ENCODE results near the gene FCMR. TPM values are rescaled to one million over a fixed set of nuclear protein-coding genes. Genes with fewer than 3 reads are reported as not detected.
A peak's percentile ranks its signal among the peaks of the same experiment; 100 is the strongest.

FCMR gene
- total RNA-seq, 1 experiment from 2014 or later: 1.5 TPM

DNA sequence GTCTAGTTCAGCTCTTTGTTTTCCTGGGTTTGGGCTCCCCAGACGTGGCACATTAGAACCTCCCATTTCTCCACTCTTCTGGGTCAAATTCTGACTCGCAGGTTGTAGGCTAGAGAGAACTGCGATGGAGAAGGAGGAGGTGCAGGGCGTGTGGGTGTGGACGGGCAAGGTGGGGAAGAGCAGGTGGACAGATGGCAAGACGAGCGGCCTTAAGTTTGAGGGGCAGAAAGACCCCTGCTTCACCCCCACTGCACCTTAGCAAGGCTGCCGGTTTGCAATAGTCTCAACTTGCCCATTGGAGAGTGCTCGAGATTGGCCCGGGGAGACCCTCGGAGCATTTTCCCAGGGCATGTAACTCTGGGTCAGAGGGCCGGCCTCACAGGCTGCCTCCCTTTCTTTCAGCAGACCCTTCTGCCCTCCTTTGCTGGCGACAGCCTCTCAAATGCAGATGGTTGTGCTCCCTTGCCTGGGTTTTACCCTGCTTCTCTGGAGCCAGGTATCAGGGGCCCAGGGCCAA, 22.8 kb downstream of the FCMR start:
- 0 out of 2 replicates have a peak, but pooled peaks cover 2% of the 10 kb centered on the region for H3K36me3 ChIP-seq (ENCODE audit: low read depth, low read length)
- H3K9me2 ChIP-seq (replicated peaks; ENCODE audit: low read length): no peaks in the 10 kb centered on the region
- BruUV-seq (replicated peaks): no TSS peak
- peaks cover 54% of the 10 kb centered on the region for H3K4me1 ChIP-seq (ENCODE audit: insufficient read depth, low read length)
- peak overlapping the region; percentile 51 for H3K9ac ChIP-seq (ENCODE audit: low read length)
- no peaks in the 10 kb centered on the region for H3F3A ChIP-seq (ENCODE audit: low read length, unreplicated experiment)
- no peak for DNase-seq
- no peaks in the 10 kb centered on the region for H3K9me3 ChIP-seq (ENCODE audit: low read length)
- H3K79me2 ChIP-seq (ENCODE audit: low read length): no peaks in the 10 kb centered on the region
- POLR2A ChIA-PET (ENCODE audit: unreplicated experiment): interaction anchor here (0.6 to 1.0 kb wide), 3 partner anchors 10 to 264 kb away, joined by 3 to 6 read pairs (median 4); partner anchors contain the start of gene DYRK3
- H3K27me3 ChIP-seq (ENCODE audit: low read length): no peaks in the 10 kb centered on the region
- CTCF ChIA-PET: interaction anchor here (0.9 kb wide), 1 partner anchor 10 kb away, joined by 3 read pairs; no protein-coding TSS in a partner anchor
- no peak for ATAC-seq
- H3K4me2 ChIP-seq (ENCODE audit: low read length): peak overlapping the region; percentile 37
- peak overlapping the region; percentile 21 for H2AFZ ChIP-seq (ENCODE audit: low read length)
- TF ChIP-seq EZH2 (IDR thresholded peaks at IDR 0.05; ENCODE audit: low read length, unreplicated experiment) (no peak), EZH2phosphoT487 (IDR thresholded peaks at IDR 0.05; ENCODE audit: borderline replicate concordance, low read length) (no peak)
- TF ChIP-seq, protein P1, sequence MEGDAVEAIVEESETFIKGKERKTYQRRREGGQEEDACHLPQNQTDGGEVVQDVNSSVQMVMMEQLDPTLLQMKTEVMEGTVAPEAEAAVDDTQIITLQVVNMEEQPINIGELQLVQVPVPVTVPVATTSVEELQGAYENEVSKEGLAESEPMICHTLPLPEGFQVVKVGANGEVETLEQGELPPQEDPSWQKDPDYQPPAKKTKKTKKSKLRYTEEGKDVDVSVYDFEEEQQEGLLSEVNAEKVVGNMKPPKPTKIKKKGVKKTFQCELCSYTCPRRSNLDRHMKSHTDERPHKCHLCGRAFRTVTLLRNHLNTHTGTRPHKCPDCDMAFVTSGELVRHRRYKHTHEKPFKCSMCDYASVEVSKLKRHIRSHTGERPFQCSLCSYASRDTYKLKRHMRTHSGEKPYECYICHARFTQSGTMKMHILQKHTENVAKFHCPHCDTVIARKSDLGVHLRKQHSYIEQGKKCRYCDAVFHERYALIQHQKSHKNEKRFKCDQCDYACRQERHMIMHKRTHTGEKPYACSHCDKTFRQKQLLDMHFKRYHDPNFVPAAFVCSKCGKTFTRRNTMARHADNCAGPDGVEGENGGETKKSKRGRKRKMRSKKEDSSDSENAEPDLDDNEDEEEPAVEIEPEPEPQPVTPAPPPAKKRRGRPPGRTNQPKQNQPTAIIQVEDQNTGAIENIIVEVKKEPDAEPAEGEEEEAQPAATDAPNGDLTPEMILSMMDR (conservative IDR thresholded peaks at IDR 0.05; ENCODE audit: low read depth, low read length): no peak
- H3K27ac ChIP-seq (ENCODE audit: low read length): peak overlapping the region; percentile 73
- intact Hi-C loops (cut with micrococcal nuclease): no loop called here
- no peaks in the 10 kb centered on the region for H4K20me1 ChIP-seq (ENCODE audit: low read length)
- no peak overlapping the region for H3K4me3 ChIP-seq (ENCODE audit: low read length)

DNA sequence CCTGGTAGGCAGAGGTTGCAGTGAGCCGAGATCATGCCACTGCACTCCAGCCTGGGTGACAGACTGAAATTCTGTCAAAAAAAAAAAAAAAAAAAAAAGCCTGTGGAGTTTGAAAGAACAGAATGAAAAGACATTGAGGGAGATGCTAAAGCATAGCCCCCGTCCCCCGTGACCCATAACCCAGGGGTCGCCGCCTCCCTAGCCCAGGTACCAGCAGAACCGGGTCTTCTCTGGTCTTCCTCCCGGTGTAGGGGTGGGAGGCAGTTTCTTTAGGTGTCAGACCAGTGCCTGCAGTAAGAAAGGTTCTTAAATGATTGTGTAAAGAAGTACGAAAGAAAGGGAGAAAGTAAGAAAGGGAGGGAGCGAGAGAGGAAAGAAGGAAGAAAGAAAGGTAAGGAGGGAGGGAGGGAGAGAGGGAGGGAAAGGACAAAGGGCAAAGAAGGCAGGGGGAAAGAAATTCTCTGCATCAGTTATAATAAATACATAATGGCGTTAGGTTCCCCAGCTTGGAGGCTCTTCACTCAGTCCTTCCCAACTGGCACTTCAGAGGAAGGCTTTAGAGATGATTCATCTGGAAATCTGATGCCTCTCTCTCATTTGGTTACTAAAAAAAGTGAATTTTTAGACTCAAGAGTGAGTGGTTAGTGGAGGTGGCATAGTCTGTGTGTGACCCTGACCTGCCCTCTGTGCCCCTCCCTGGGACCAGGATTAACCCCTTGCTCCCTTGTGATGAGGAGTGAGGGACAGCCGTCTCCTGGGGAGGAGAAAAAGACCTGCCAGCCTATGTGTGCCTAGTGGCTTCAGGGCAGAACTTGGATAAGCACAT, 23.4 kb downstream of the FCMR start:
- ChIA-PET CTCF (interaction anchor here (0.9 kb wide), 1 partner anchor 11 kb away, joined by 3 read pairs; no protein-coding TSS in a partner anchor), POLR2A (ENCODE audit: unreplicated experiment) (interaction anchor here (0.6 to 1.0 kb wide), 2 partner anchors 11 to 263 kb away, joined by 3 to 6 read pairs; partner anchors contain the start of gene DYRK3)
- H3K9me3 ChIP-seq (ENCODE audit: low read length): no peaks in the 10 kb centered on the region
- peaks cover 51% of the 10 kb centered on the region for H3K4me1 ChIP-seq (ENCODE audit: insufficient read depth, low read length)
- H3K27me3 ChIP-seq (ENCODE audit: low read length): no peaks in the 10 kb centered on the region
- peak overlapping the region; percentile 49 for H3K4me2 ChIP-seq (ENCODE audit: low read length)
- no peak overlapping the region for H3K4me3 ChIP-seq (ENCODE audit: low read length)
- intact Hi-C loops (cut with micrococcal nuclease): no loop called here
- ATAC-seq: peak; percentile 71
- TF ChIP-seq EZH2 (IDR thresholded peaks at IDR 0.05; ENCODE audit: low read length, unreplicated experiment) (no peak), EZH2phosphoT487 (IDR thresholded peaks at IDR 0.05; ENCODE audit: borderline replicate concordance, low read length) (no peak)
- TF ChIP-seq, protein P1 (conservative IDR thresholded peaks at IDR 0.05; ENCODE audit: low read depth, low read length): no peak
- peak overlapping the region; percentile 73 for H3K27ac ChIP-seq (ENCODE audit: low read length)
- no peaks in the 10 kb centered on the region for H3K36me3 ChIP-seq (ENCODE audit: low read depth, low read length)
- H4K20me1 ChIP-seq (ENCODE audit: low read length): no peaks in the 10 kb centered on the region
- H3K9ac ChIP-seq (ENCODE audit: low read length): peak overlapping the region; percentile 51
- no TSS peak for BruUV-seq (replicated peaks)
- H3F3A ChIP-seq (ENCODE audit: low read length, unreplicated experiment): no peaks in the 10 kb centered on the region
- no peaks in the 10 kb centered on the region for H3K79me2 ChIP-seq (ENCODE audit: low read length)
- H2AFZ ChIP-seq (ENCODE audit: low read length): peak overlapping the region; percentile 21
- peak; percentile 89 for DNase-seq
- no peaks in the 10 kb centered on the region for H3K9me2 ChIP-seq (replicated peaks; ENCODE audit: low read length)

All from PC-3 (cell line).